Colonic mucosa (tissue), 4 donors: ENCODE results near the gene HELB. TPM values are rescaled to one million over a fixed set of nuclear protein-coding genes. Genes with fewer than 3 reads are reported as not detected.

Experiments
- DNase-seq: peaks from one replicate; pipeline ENCODE4 v3.0.0-alpha.2; 2020
- H3K27ac ChIP-seq: fragments of 200-600 bp; one replicate; pipeline ENCODE4 v1.8.0; 2021
- H3K27me3 ChIP-seq: fragments of 200-600 bp; one replicate; pipeline ENCODE4 v1.8.0; 2021
- H3K36me3 ChIP-seq: fragments of 200-600 bp; one replicate; pipeline ENCODE4 v1.8.0; 2021
- H3K4me1 ChIP-seq: fragments of 200-600 bp; one replicate; pipeline ENCODE4 v1.8.0; 2021; ENCODE audit warnings: mild to moderate bottlenecking
- H3K4me3 ChIP-seq: fragments of 200-600 bp; one replicate; pipeline ENCODE4 v1.8.0; 2021
- H3K9ac ChIP-seq, 2 donors: one replicate each; pipeline ENCODE4 v1.7.0; 2013; ENCODE audit warnings: control low read depth in 2 of 2, low read depth in 2 of 2, low read length in 2 of 2
- H3K9me3 ChIP-seq: fragments of 200-600 bp; one replicate; pipeline ENCODE4 v1.8.0; 2021
- CTCF ChIP-seq: fragments of 200-600 bp; IDR thresholded peaks from one replicate; pipeline ENCODE4 v1.8.0; 2022; ENCODE audit warnings: antibody characterized with exemption, mild to moderate bottlenecking
- intact Hi-C: fragments of 100-400 bp; cut with DNase I; formaldehyde crosslinking; loops from one replicate; pipeline ENCODE4 v1.14.1; 2022
- total RNA-seq, 2 donors: library from RNA; stranded (reverse); fragmentation: NEBNext Ultra II Directional in 1 of 2; extraction: Animal tissue kit (Norgen Biotek cat#: 25700) in 1 of 2; gene quantifications; one replicate each; pipeline ENCODE4 v1.2.1, GENCODE V29; 2021
- donor health status: healthy.
- donor health status: DM: no; HTN: no; CAD: no.
- donor health status: DM: no; HTN: no; CAD: no.

The HELB gene
- total RNA-seq, 2 donors from 2014 or later, result 4.5 to 5.2 TPM

GRCh38 chr12:66273147-66273546 is 29.1 kb upstream of the HELB start:
- Histone ChIP-seq H3K27ac (no peak overlapping the region), H3K4me1 (no peaks in the 10 kb centered on the region), H3K9me3 (no peaks in the 10 kb centered on the region), H3K36me3 (no peaks in the 10 kb centered on the region), H3K9ac (no peak overlapping the region), H3K27me3 (no peaks in the 10 kb centered on the region), H3K4me3 (no peak overlapping the region)
- TF ChIP-seq CTCF, result no peak
- DNase-seq, result no peak
- intact Hi-C loops, result loop anchor here (5.0 kb wide), 1 partner anchor 419 kb away; no protein-coding TSS in a partner anchor

- Histone ChIP-seq H3K27me3 (no peaks in the 10 kb centered on the region), H3K9me3 (no peaks in the 10 kb centered on the region), H3K36me3 (no peaks in the 10 kb centered on the region), H3K4me3 (no peak overlapping the region), H3K4me1 (no peaks in the 10 kb centered on the region), H3K9ac (no peak overlapping the region), H3K27ac (no peak overlapping the region)
- no peak for DNase-seq
- intact Hi-C loops, result no loop called here
- TF ChIP-seq CTCF, result no peak
Observed at GRCh38 chr12:66275040-66275439, 27.3 kb upstream of the HELB start.

- no peaks in the 10 kb centered on the region for H3K4me1 ChIP-seq
- TF ChIP-seq CTCF, result peak; percentile 53
- no peak overlapping the region for H3K27ac ChIP-seq
- H3K9ac ChIP-seq, result no peak overlapping the region
- no peaks in the 10 kb centered on the region for H3K9me3 ChIP-seq
- no peak for DNase-seq
- H3K27me3 ChIP-seq, result no peaks in the 10 kb centered on the region
- no peaks in the 10 kb centered on the region for H3K36me3 ChIP-seq
- intact Hi-C loops, result no loop called here
- H3K4me3 ChIP-seq, result no peak overlapping the region
Observed at GRCh38 chr12:66279123-66279712, 23.1 kb upstream of the HELB start.

GRCh38 chr12:66280561-66280960 is 21.7 kb upstream of the HELB start:
- Histone ChIP-seq H3K9me3 (no peaks in the 10 kb centered on the region), H3K27ac (no peak overlapping the region), H3K9ac (no peak overlapping the region), H3K36me3 (no peaks in the 10 kb centered on the region), H3K4me3 (no peak overlapping the region), H3K4me1 (no peaks in the 10 kb centered on the region), H3K27me3 (no peaks in the 10 kb centered on the region)
- DNase-seq, result no peak
- intact Hi-C loops, result no loop called here
- no peak for TF ChIP-seq CTCF

GRCh38 chr12:66282244-66282643 is 20.0 kb upstream of the HELB start:
- intact Hi-C loops, result no loop called here

More at GRCh38 chr12:66282244-66282643, 20.0 kb upstream of the HELB start:
- Histone ChIP-seq H3K4me3 (no peak overlapping the region), H3K27ac (no peak overlapping the region), H3K27me3 (no peaks in the 10 kb centered on the region), H3K36me3 (no peaks in the 10 kb centered on the region), H3K9ac (no peak overlapping the region), H3K9me3 (no peaks in the 10 kb centered on the region), H3K4me1 (no peaks in the 10 kb centered on the region)
- TF ChIP-seq CTCF, result no peak
- no peak for DNase-seq
